ENCODE measurements around the gene EMP3. TPM values are rescaled to one million over a fixed set of nuclear protein-coding genes. Genes with fewer than 3 reads are reported as not detected.

Gene EMP3
- total and polyA plus RNA-seq, 2 of the 13 experiments (the other 11 are each of a cell fraction or from before 2014, with no cell fraction given) = 2.2 to 7.8 TPM

GRCh38 chr19:48333467-48334384, 8.4 kb downstream of the EMP3 start (continued):
- no peak for TF ChIP-seq KLF9 (CRISPR knock-in tag; IDR thresholded peaks at IDR 0.05; ENCODE audit: low read depth)
- no peak for TF ChIP-seq ZNF709 (CRISPR knock-in tag; IDR thresholded peaks at IDR 0.05)
- no peak for TF ChIP-seq ATF2 (CRISPR knock-in tag; IDR thresholded peaks at IDR 0.05)
- TF ChIP-seq ZNF691 (CRISPR knock-in tag; IDR thresholded peaks at IDR 0.05; ENCODE audit: borderline replicate concordance, low read depth) = no peak
- TF ChIP-seq ATF1 (CRISPR knock-in tag; IDR thresholded peaks at IDR 0.05) = no peak
- no peak for TF ChIP-seq ZNF367 (CRISPR knock-in tag; IDR thresholded peaks at IDR 0.05; ENCODE audit: borderline replicate concordance)

GRCh38 chr19:48338253-48338755, 13.0 kb downstream of the EMP3 start:
- H3K79me2 ChIP-seq (ENCODE audit: insufficient read depth, low read length) = no peaks in the 10 kb centered on the region
- no peaks in the 10 kb centered on the region for H3K9me3 ChIP-seq (ENCODE audit: low read length)
- FAIRE-seq (no peak), ATAC-seq (no peak), DNase-seq (ENCODE audit: low spot score) (no peak)
- H3K4me2 ChIP-seq (ENCODE audit: low read depth, low read length) = no peak overlapping the region
- H3K9ac ChIP-seq (ENCODE audit: insufficient read depth, low read depth, low read length) = no peak overlapping the region
- no peak overlapping the region for H3K27ac ChIP-seq (ENCODE audit: extremely low read length, insufficient read depth, low read length)
- intact Hi-C loops (cut with micrococcal nuclease; ENCODE audit: unreplicated experiment) = no loop called here
- peaks cover 1 to 17% of the 10 kb centered on the region in 2 experiments; a peak in 4 of 5 replicates for H3K36me3 ChIP-seq (replicated peaks in 1 of 2; ENCODE audit: control insufficient read depth in 1 of 2, insufficient read depth in 2 of 2, low read length in 2 of 2)
- POLR2A ChIA-PET = no interaction called here
- H3K27me3 ChIP-seq (ENCODE audit: control insufficient read depth in 1 of 2, insufficient read depth in 2 of 2, low read length in 2 of 2) = no peaks in the 10 kb centered on the region
- H2AFZ ChIP-seq (ENCODE audit: low read length) = no peak overlapping the region
- no peak overlapping the region for H3K4me3 ChIP-seq (replicated peaks in 1 of 3; ENCODE audit: insufficient read depth in 1 of 3, low read depth in 2 of 3, low read length in 3 of 3)
- in situ Hi-C loops (cut with HindIII; ENCODE audit: extremely low pct_ligation_motif_present, low pct_unique_long_range_greater_than_20kb) = no loop called here
- no TSS peak for BruUV-seq (replicated peaks)
- CTCF ChIA-PET (ENCODE audit: low intra/inter-chr PET ratio, low total read pairs) = no interaction called here
- 90% methylated on average over 13 of the region's 14 CpGs for WGBS (ENCODE audit: low lambda C conversion rate)
- no peaks in the 10 kb centered on the region for H4K20me1 ChIP-seq (ENCODE audit: insufficient read depth, low read length)
- H3K4me1 ChIP-seq (ENCODE audit: insufficient read depth, low read length) = peaks cover 6% of the 10 kb centered on the region
- TF ChIP-seq SRSF9 (IDR thresholded peaks at IDR 0.05; ENCODE audit: borderline replicate concordance, insufficient read depth, low read depth, low read length, poor library complexity, severe bottlenecking) = no peak
- no peak for TF ChIP-seq REPIN1 (CRISPR knock-in tag; IDR thresholded peaks at IDR 0.05; ENCODE audit: borderline replicate concordance, low read depth)
- no peak for TF ChIP-seq ZNF280D (CRISPR knock-in tag; IDR thresholded peaks at IDR 0.05)
- no peak for TF ChIP-seq TRIM22 (IDR thresholded peaks at IDR 0.05)
- TF ChIP-seq MEF2D (CRISPR knock-in tag; IDR thresholded peaks at IDR 0.05) = no peak
- no peak for TF ChIP-seq ZSCAN22 (CRISPR knock-in tag; IDR thresholded peaks at IDR 0.05)
- TF ChIP-seq SMYD3 (CRISPR knock-in tag; IDR thresholded peaks at IDR 0.05) = no peak
- no peak for TF ChIP-seq PRPF4 (IDR thresholded peaks at IDR 0.05; ENCODE audit: low read depth, low read length, poor library complexity, severe bottlenecking)
- TF ChIP-seq ZNF749 (CRISPR knock-in tag; IDR thresholded peaks at IDR 0.05; ENCODE audit: borderline replicate concordance) = no peak
